ENCODE measurements around the gene SAMD11. TPM values are rescaled to one million over a fixed set of nuclear protein-coding genes. Genes with fewer than 3 reads are reported as not detected.

The SAMD11 gene
- total RNA-seq, 1 donor from 2014 or later: 19.5 TPM

DNA sequence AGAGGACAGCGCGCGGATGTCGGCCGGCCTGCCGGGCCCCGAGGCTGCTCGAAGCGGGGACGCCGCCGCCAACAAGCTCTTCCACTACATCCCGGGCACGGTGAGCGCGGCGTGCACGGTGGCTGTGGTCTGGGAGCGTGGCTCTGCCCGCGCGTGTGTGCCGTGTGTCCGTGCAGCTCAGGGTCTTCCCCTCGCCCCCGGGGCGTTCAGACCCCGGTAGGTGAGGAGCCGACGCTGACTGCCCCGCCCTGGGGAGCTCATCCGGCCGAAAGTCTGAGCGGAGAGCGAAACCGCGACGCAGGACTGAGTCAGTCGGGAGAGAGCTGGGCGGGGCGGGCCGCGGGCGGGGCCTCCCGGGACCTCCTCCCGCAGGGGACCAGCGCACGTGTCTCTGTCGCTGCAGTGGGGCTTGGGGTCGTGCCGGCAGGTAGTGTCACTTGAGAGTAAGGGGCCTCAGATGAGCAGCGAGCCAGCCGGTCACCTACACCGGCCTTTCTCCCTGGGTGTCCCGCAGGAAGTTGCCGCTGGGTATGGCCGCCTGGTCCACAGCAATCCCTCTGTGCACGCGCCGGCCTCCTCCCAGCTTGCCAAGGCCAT lies 43.1 kb downstream of the SAMD11 start:
- peak overlapping the region; percentile 75 for H3K4me3 Mint-ChIP-seq (ENCODE audit: unreplicated experiment)
- no peak for DNase-seq (ENCODE audit: extremely low spot score, unreplicated experiment)
- no peak for TF ChIP-seq CTCF (IDR thresholded peaks at IDR 0.05)
- H3K4me1 Mint-ChIP-seq (ENCODE audit: unreplicated experiment): no peaks in the 10 kb centered on the region
- H3K9me3 Mint-ChIP-seq (ENCODE audit: unreplicated experiment): no peaks in the 10 kb centered on the region
- H3K27me3 Mint-ChIP-seq (ENCODE audit: unreplicated experiment): no peaks in the 10 kb centered on the region
- H3K36me3 Mint-ChIP-seq (ENCODE audit: unreplicated experiment): peaks cover 2% of the 10 kb centered on the region
- no peak overlapping the region for H3K27ac Mint-ChIP-seq (ENCODE audit: unreplicated experiment)

GRCh38 chr1:967466-968343 lies 44.0 kb downstream of the SAMD11 start:
- no peak overlapping the region for H3K4me3 Mint-ChIP-seq (ENCODE audit: unreplicated experiment)
- TF ChIP-seq CTCF (IDR thresholded peaks at IDR 0.05): no peak

DNA sequence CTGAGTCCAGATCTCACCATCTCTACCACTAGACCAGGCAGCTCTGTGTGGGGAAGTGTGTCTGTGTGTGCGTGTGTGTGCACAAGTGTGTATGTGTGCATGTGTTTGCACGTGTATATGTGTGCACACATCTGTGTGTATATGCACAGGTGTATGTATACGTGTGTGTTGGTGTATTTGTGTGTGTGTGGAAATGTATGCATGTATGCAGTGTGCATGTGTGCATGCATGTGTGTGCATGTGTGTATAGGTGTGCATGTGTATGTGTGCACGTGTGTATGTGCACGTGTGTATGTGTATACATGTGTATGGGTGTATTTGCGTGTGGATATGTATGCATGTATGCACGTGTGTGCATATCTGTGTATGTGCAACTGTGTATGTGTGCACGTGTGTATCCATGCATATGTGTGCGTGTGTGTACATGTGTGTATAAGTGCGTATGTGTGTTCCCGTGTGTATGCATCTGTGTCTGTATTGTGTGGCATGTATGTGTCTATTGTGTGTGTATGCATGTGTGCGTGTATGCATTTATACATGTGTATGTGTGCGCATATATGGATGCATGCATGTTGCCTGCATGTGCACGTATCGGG lies 45.6 kb downstream of the SAMD11 start:
- no peaks in the 10 kb centered on the region for H3K27me3 Mint-ChIP-seq (ENCODE audit: unreplicated experiment)
- no peak for DNase-seq (ENCODE audit: extremely low spot score, unreplicated experiment)

More at GRCh38 chr1:967466-968343, 44.0 kb downstream of the SAMD11 start:
- H3K9me3 Mint-ChIP-seq (ENCODE audit: unreplicated experiment): no peaks in the 10 kb centered on the region
- H3K27me3 Mint-ChIP-seq (ENCODE audit: unreplicated experiment): no peaks in the 10 kb centered on the region
- H3K27ac Mint-ChIP-seq (ENCODE audit: unreplicated experiment): no peak overlapping the region
- no peak for DNase-seq (ENCODE audit: extremely low spot score, unreplicated experiment)
- no peaks in the 10 kb centered on the region for H3K4me1 Mint-ChIP-seq (ENCODE audit: unreplicated experiment)
- H3K36me3 Mint-ChIP-seq (ENCODE audit: unreplicated experiment): peaks cover 2% of the 10 kb centered on the region

DNA sequence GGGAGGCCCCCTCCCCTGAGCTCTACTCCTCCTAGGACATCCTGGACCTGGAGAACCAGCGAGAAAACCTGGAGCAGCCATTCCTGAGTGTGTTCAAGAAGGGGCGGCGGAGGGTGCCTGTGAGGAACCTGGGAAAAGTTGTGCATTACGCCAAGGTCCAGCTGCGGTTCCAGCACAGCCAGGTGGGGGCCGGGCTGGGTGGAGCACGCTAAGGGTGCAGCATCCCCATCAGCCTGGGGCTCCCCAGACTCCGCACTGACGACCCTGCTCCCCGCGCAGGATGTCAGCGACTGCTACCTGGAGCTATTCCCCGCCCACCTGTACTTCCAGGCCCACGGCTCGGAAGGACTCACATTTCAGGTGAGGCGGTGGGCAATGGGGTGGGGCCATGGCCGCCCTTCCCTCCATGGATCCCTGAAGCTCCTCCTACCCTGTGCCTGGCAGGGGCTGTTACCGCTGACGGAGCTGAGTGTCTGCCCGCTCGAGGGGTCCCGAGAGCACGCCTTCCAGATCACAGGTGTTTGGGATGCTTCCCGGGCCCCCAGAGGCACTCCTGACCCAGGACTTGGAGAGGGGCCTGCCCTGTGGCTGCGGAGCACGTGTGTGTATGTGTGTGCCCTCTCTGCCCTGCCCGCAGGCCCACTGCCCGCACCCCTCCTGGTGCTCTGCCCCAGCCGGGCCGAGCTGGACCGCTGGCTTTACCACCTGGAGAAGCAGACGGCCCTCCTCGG lies 46.7 kb downstream of the SAMD11 start:
- H3K27ac Mint-ChIP-seq (ENCODE audit: unreplicated experiment): no peak overlapping the region
- H3K4me3 Mint-ChIP-seq (ENCODE audit: unreplicated experiment): no peak overlapping the region
- no peaks in the 10 kb centered on the region for H3K27me3 Mint-ChIP-seq (ENCODE audit: unreplicated experiment)
- H3K36me3 Mint-ChIP-seq (ENCODE audit: unreplicated experiment): no peaks in the 10 kb centered on the region
- TF ChIP-seq CTCF (IDR thresholded peaks at IDR 0.05): no peak
- no peak for DNase-seq (ENCODE audit: extremely low spot score, unreplicated experiment)
- H3K4me1 Mint-ChIP-seq (ENCODE audit: unreplicated experiment): no peaks in the 10 kb centered on the region
- no peaks in the 10 kb centered on the region for H3K9me3 Mint-ChIP-seq (ENCODE audit: unreplicated experiment)

More for the DNA sequence above, 45.6 kb downstream of the SAMD11 start:
- Mint-ChIP-seq H3K36me3 (ENCODE audit: unreplicated experiment) (no peaks in the 10 kb centered on the region), H3K9me3 (ENCODE audit: unreplicated experiment) (no peaks in the 10 kb centered on the region), H3K4me3 (ENCODE audit: unreplicated experiment) (no peak overlapping the region), H3K4me1 (ENCODE audit: unreplicated experiment) (no peaks in the 10 kb centered on the region), H3K27ac (ENCODE audit: unreplicated experiment) (no peak overlapping the region)
- no peak for TF ChIP-seq CTCF (IDR thresholded peaks at IDR 0.05)

Data from osteocyte (in vitro differentiated cells).